Measurements from ENCODE around the gene RHCG. TPM values are rescaled to one million over a fixed set of nuclear protein-coding genes. Genes with fewer than 3 reads are reported as not detected.

The RHCG gene
- total RNA-seq, 2 donors from 2014 or later = 0.48 to 0.67 TPM

DNA sequence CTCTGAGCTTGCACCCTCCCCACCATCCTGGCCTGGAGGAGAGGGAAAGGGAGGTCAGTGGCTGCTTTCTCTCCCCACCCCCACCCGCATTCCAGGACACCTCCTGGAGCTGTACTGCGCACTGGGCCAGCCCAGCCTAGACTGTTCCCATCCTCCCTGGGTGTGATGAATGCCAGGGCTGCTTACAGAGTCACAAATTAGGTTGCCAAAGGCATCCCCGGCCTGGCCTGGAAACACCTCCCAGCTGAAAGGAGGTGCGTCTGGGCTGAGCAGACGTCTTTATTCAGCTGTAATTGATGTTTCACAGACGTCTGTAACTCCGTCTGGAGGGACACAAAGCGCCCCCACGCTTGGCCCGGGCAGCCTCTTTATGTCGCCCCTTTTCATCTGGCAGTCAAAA, 47.6 kb downstream of the RHCG start:
- TF ChIP-seq, protein P1, sequence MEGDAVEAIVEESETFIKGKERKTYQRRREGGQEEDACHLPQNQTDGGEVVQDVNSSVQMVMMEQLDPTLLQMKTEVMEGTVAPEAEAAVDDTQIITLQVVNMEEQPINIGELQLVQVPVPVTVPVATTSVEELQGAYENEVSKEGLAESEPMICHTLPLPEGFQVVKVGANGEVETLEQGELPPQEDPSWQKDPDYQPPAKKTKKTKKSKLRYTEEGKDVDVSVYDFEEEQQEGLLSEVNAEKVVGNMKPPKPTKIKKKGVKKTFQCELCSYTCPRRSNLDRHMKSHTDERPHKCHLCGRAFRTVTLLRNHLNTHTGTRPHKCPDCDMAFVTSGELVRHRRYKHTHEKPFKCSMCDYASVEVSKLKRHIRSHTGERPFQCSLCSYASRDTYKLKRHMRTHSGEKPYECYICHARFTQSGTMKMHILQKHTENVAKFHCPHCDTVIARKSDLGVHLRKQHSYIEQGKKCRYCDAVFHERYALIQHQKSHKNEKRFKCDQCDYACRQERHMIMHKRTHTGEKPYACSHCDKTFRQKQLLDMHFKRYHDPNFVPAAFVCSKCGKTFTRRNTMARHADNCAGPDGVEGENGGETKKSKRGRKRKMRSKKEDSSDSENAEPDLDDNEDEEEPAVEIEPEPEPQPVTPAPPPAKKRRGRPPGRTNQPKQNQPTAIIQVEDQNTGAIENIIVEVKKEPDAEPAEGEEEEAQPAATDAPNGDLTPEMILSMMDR (IDR thresholded peaks at IDR 0.05) = no peak
- intact Hi-C loops (cut with DNase I) = no loop called here
- Histone ChIP-seq H3K9ac (ENCODE audit: low read depth in 2 of 2, low read length in 2 of 2) (no peak overlapping the region), H3K27ac (no peak overlapping the region), H3K4me3 (no peak overlapping the region), H3K9me3 (no peaks in the 10 kb centered on the region), H3K27me3 (no peaks in the 10 kb centered on the region), H3K4me1 (no peaks in the 10 kb centered on the region), H3K36me3 (no peaks in the 10 kb centered on the region)
- DNase-seq = no peak

DNA sequence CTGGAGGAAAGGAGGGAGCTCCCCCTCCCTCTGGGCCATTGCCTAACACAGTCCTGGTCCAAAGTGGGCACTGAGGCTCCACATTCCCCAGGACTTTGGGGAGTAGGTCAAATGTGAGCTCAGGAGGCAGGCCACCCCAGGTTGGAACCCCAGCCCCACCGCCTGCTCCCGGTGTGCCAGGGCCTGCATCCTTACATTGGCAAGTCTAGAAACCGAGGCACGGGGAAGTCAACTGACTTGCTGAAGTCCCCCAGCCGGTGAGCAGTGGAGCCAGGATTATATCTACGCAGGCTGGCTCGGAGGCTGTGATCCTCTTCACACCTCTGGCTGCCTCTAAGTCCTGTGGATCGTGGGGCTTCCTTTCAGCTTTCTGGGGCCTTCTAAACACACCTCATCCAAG, 48.7 kb downstream of the RHCG start:
- no peaks in the 10 kb centered on the region for H3K36me3 ChIP-seq
- TF ChIP-seq, protein P1 (IDR thresholded peaks at IDR 0.05) = no peak
- no peaks in the 10 kb centered on the region for H3K27me3 ChIP-seq
- no peaks in the 10 kb centered on the region for H3K4me1 ChIP-seq
- H3K27ac ChIP-seq = no peak overlapping the region
- intact Hi-C loops (cut with DNase I) = no loop called here
- no peaks in the 10 kb centered on the region for H3K9me3 ChIP-seq
- no peak overlapping the region for H3K4me3 ChIP-seq
- no peak for DNase-seq
- H3K9ac ChIP-seq (ENCODE audit: low read depth in 2 of 2, low read length in 2 of 2) = no peak overlapping the region

GRCh38 chr15:89446255-89446891, 50.0 kb downstream of the RHCG start:
- intact Hi-C loops (cut with DNase I) = no loop called here

DNA sequence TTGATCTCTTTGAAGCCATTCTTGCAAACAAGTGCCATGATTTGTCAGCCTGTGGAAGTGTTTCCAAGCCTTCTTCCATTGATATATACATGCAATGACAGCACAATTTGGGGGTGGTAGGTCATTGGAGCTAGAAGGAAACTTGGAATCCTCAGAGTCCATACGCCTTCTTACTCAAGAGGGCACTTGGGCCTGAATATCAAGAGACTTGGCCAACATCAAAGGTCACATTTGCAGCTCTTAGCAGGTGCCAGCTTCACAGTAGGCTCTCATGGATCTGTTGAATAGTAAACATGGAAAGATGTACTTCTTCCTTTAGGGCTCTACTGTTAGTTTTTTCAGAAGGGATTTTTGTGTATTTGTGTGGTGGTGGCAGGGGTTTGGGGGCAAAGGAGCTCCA, 50.9 kb downstream of the RHCG start:
- Histone ChIP-seq H3K27me3 (no peaks in the 10 kb centered on the region), H3K27ac (no peak overlapping the region), H3K36me3 (no peaks in the 10 kb centered on the region), H3K4me1 (no peaks in the 10 kb centered on the region), H3K9me3 (no peaks in the 10 kb centered on the region), H3K4me3 (no peak overlapping the region), H3K9ac (ENCODE audit: low read depth in 2 of 2, low read length in 2 of 2) (no peak overlapping the region)
- TF ChIP-seq, protein P1 (IDR thresholded peaks at IDR 0.05) = no peak
- no peak for DNase-seq
- intact Hi-C loops (cut with DNase I) = no loop called here

More at GRCh38 chr15:89446255-89446891, 50.0 kb downstream of the RHCG start:
- DNase-seq = no peak
- Histone ChIP-seq H3K27me3 (no peaks in the 10 kb centered on the region), H3K36me3 (no peaks in the 10 kb centered on the region), H3K4me3 (no peak overlapping the region), H3K9me3 (no peaks in the 10 kb centered on the region), H3K9ac (ENCODE audit: low read depth in 2 of 2, low read length in 2 of 2) (no peak overlapping the region), H3K27ac (no peak overlapping the region), H3K4me1 (no peaks in the 10 kb centered on the region)
- TF ChIP-seq, protein P1 (IDR thresholded peaks at IDR 0.05) = no peak

DNA sequence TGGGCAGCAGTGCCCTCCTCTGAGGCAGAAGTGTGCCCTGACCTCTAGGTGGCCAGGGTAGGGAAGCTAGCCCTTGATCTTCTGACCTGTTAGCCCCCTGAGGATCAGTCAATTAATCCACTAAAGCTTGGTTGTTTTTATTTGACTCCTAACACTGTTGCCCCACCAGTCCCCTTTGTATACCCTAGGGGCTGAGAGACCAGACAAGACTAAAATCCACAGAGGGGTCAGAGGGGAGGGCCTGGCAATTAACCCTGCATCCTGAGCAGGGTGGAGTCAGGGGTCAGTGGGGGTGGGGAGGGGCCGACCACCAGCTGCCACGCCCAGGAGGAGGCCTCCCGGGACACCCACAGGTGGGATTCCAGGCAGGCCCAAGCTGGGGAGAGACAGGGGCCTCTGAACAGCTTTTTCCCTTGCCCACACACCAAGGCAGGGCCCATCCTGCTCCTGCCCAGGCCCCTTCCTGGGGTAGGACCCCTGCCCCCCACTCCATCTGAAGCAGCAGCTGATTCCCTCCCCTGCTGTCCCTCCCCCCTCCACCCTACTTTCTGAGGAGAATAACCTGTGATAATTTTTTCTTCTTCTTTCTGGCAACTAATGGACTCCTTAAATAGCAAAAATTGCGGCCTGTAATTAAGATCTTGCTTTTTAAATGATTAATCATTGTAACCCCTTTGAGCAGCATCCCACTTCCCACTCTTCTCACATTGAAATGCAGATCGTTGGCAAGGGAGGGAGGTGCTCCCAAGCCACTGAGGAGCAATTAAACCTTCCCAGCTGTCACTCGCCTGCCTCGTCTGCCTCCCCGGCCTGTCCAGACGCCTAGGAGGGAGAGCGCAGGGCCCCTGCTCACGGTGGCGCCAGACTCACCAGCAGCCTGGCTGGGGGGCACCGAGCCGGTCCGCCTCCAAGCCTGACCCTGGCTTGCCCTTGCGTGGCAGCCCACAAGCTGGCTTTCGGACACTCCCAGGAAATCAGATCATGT, 51.9 kb downstream of the RHCG start:
- Histone ChIP-seq H3K9me3 (no peaks in the 10 kb centered on the region), H3K36me3 (no peaks in the 10 kb centered on the region), H3K4me3 (no peak overlapping the region), H3K4me1 (no peaks in the 10 kb centered on the region), H3K9ac (ENCODE audit: low read depth in 2 of 2, low read length in 2 of 2) (no peak overlapping the region), H3K27me3 (no peaks in the 10 kb centered on the region), H3K27ac (no peak overlapping the region)
- TF ChIP-seq, protein P1 (IDR thresholded peaks at IDR 0.05) = no peak
- intact Hi-C loops (cut with DNase I) = no loop called here
- DNase-seq = no peak
